GM19397 (cell line): ENCODE data around the gene SDHAF2.
A peak's percentile ranks its signal among the peaks of the same experiment; 100 is the strongest.
"Not testable (repeated sequence)": the region's sequence is repeated elsewhere in the genome, so short reads cannot be mapped to it uniquely, and the experiment has no call there.

Experiments
- ATAC-seq: cut with Tn5 transposase; IDR thresholded peaks from one replicate; pipeline ENCODE4 v1.9.1; 2021; ENCODE audit warnings: mild to moderate bottlenecking, moderate library complexity; ENCODE audit not compliant: unreplicated experiment

The SDHAF2 gene

DNA sequence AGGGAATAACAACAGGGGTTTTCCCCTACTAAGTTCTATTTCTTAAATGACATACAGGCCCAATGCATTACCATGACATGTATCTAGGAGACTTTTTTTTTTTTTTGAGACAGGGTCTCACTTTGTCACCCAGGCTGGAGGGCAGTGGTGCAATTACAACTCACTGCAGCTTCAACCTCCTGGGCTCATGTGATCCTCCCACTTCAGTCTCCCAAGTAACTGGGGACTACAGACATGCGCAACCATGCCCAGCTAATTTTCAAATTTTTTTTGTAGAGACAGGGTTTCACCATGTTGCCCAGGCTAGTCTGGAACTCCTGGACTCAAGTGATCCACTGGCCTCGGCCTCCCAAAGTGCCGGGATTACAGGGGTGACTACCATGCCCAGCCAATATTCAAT is 7.7 kb upstream of the SDHAF2 start:
- ATAC-seq: no peak

DNA sequence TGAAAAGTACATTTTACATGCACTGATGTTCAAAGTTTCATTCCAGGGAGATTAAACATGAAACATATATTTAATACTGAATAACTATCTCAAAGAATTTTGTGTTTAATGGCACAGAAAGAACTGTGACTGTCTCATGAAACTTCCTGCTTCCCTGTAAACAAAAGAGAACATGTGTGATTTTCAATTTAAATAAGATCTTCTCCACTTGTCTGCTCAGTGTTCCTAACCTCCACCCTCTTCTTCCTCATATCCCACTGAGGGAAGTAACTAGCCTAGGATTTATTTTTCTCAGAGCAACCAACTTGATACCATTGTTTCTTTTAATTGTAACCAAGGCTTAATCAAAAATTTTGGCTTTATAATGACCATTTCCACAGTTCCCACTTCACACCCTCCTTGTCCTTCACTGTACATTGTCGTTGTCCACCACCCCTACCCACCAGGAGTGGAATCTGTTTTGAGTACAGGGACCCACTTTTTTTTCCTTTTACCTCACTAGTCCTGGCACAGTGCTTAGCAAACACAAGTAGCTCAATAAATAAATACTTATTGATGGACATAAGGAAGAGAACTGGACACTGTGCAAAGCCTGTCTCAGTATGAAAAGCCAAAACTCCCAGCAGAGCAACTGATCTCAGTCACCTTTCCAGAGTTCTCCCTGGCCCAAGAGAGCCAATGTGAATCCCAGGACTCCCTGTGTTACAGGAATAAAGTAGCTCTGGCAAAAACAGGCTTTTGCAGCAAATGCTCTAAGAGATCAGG is 4.4 kb upstream of the SDHAF2 start:
- ATAC-seq: no peak

- peak; percentile 52 for ATAC-seq
Measured at GRCh38 chr11:61429346-61429690, 606 bp upstream of the SDHAF2 start.

DNA sequence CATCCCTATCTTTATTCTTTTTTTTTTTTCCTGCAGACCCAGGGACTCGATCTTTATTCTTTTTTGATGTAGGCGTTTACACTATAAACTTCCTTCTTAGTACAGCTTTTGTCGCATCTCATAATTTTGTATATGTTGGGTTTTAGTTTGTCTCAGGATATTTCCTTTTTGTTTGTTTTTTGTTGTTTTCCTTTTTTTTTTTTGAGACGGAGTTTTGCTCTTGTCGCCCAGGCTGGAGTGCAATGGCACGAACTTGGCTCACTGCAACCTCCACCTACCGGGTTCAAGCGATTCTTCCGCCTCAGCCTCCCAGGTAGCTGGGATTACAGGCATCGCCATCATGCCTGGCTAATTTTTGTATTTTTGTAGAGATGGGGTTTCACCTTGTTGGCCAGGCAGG is 915 bp downstream of the SDHAF2 start:
- ATAC-seq: not testable (repeated sequence)

DNA sequence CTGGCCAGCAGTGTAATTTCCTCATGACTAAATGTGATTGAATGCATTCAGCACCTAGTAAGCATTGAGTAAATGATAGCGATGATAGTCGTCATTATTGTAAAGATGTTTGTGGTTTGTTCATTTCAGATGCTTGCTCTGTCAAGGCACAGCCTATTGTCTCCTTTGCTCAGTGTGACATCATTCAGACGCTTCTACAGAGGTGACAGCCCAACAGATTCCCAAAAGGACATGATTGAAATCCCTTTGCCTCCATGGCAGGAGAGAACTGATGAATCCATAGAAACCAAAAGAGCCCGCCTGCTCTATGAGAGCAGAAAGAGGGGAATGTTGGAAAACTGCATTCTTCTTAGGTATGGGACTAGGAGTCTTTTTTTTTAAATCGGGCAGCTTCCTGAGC is 7.6 kb downstream of the SDHAF2 start:
- ATAC-seq: no peak

GRCh38 chr11:61439615-61440014 is 9.7 kb downstream of the SDHAF2 start:
- no peak for ATAC-seq

- no peak for ATAC-seq
Measured at GRCh38 chr11:61442616-61443015, 12.7 kb downstream of the SDHAF2 start.

GRCh38 chr11:61445516-61445915 is 15.6 kb downstream of the SDHAF2 start:
- ATAC-seq: no peak

DNA sequence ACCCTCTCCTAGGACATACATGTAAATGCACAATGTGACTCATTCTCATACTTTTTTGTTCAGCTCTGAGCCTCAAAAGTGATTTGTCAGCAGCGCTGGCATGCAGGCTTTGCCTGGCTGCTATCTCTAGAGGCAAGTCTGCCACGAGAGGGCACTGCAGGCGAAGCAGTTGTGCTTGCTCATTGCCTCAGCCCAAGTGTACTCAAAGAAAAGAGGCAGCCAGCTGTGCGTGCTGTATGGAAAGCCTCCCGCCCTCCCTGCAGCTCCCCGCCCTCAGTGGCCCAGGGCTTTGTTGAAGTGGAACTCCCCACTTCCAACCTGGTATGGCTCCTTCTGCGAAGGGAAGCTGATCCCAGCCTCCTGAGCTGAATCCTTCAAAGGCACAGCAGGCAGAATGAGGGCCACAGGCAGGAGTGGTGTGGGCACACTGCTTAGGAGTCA is 16.3 kb downstream of the SDHAF2 start:
- ATAC-seq: peak; percentile 66

- ATAC-seq: no peak
Measured at GRCh38 chr11:61447601-61448551, 18.0 kb downstream of the SDHAF2 start.

DNA sequence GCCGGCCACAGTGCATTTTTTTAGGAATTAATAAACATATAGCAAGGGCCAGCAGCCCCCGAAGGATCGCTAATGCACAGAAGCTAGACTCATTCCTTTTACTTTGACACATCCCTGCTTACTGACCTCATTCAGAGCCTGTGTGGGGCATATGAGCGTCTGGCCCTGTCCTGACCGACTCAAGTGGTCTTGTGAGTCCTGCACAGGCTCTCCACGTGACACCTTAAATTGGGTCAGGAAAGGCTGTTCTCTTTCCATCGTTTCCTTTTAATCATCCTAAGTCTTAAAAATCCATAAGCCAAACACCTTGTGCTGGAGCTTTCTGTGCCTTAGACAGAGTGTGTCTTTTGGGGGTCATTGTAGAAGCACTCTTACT is 18.6 kb downstream of the SDHAF2 start:
- ATAC-seq: no peak

DNA sequence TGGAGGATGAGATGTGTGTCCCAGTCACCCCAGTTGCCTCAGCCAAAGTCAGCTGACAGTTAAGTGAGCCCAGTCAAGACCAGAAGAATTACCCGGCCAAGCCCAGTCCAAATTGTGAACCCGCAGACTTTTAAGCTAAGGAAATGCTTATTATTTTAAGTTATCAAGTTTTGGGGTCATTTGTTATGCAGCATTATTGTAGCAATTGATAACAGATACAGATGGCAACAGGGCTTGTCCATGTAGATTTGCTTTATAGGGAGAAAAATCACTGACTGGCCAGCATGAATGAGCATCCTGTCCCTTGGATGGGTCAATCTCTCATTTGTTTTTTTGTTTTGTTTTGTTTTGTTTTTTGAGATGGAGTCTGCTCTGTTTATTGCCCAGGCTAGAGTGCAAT is 22.9 kb downstream of the SDHAF2 start:
- ATAC-seq: no peak

DNA sequence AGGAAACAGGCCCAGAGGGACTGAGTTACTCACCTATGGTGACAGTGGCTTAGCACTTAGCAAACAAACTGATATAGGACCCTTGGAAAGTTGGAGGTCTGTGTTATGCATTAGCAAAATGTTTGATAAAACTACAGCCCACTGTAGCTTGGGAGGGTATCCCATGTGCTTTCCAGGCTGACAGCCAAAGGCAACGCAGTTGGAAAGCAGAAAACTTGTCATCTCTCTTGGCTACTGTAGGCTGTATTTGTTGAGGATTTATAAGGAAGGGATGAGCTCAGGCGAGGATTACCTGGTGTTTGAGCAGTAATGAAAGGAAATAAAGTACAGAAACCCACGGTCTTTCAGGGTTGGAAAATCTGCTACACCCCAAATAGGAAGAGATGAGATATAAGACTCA is 23.8 kb downstream of the SDHAF2 start:
- ATAC-seq: no peak

GRCh38 chr11:61454520-61454919 is 24.6 kb downstream of the SDHAF2 start:
- no peak for ATAC-seq

GRCh38 chr11:61460474-61460881 is 30.6 kb downstream of the SDHAF2 start:
- no peak for ATAC-seq

DNA sequence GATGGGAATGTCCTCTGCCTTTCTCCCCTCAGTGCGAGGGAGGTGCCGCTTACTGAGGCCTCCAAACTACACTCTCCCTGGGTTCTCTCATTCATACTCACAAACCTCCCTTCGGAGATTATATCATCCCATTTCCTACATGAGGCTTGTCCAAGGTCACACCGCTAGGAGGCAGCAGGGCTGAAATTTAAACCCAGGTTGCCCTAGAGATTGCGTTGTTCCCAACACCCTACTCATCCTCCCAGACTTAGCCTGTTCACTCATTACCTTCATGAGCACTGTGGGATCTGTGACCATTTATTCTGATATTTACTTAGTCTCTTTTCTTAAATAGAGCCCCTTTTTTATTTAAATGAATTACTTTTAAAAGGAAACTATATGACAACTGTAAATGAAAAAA is 31.1 kb downstream of the SDHAF2 start:
- no peak for ATAC-seq

GRCh38 chr11:61467602-61468001 is 37.7 kb downstream of the SDHAF2 start:
- ATAC-seq: not testable (repeated sequence)

DNA sequence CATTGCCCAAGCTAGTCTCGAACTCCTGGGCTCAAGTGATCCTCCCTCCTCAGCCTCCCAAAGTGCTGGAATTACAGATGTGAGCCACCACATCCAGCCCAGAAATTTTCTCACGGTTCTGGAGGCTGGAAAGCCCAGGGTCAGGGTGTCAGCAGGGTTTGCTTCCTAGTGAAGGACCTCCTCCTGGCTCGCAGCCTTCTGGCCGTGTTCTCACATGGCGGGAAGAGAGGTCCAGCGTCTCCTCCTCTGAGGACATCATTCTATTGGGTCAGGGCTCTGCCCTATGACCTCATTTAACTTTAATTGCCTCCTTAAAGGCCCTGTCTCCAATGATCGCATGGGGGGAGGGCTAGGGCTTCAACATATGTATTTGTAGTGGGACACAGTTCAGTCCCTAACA is 38.1 kb downstream of the SDHAF2 start:
- no peak for ATAC-seq

- no peak for ATAC-seq
Measured at GRCh38 chr11:61472282-61472681, 42.4 kb downstream of the SDHAF2 start.

GRCh38 chr11:61472868-61473267 is 42.9 kb downstream of the SDHAF2 start:
- no peak for ATAC-seq

- no peak for ATAC-seq
Measured at GRCh38 chr11:61473370-61474012, 43.6 kb downstream of the SDHAF2 start.
